GM23338 (cell line): ENCODE measurements around the gene CHCHD6. TPM values are rescaled to one million over a fixed set of nuclear protein-coding genes. Genes with fewer than 3 reads are reported as not detected.

Source experiments
- ATAC-seq: fragments of 200-7000 bp; cut with Tn5 transposase; 3 replicates; pipeline ENCODE4 v1.9.1; 2020
- DNase-seq: peaks from one replicate; pipeline ENCODE4 v3.0.0-alpha.2; 2015; ENCODE audit warnings: low spot score
- H2AFZ ChIP-seq: fragments of 200-600 bp; sonication (generic); 2 replicates; pipeline ENCODE4 v1.8.0; 2016; ENCODE audit warnings: antibody characterized with exemption, mild to moderate bottlenecking, moderate library complexity
- H3F3A ChIP-seq: fragments of 200-600 bp; sonication (generic); replicated peaks from 2 replicates; pipeline ENCODE4 v1.8.0; 2017; ENCODE audit warnings: antibody characterized with exemption, mixed run types, low read depth
- H3K27ac ChIP-seq: fragments of 200-600 bp; sonication (generic); 2 replicates; pipeline ENCODE4 v1.6.1; 2016; ENCODE audit warnings: low read depth
- H3K27me3 ChIP-seq: fragments of 200-600 bp; sonication (generic); 2 replicates; pipeline ENCODE4 v1.8.0; 2016; ENCODE audit warnings: mild to moderate bottlenecking, mixed run types, moderate library complexity; ENCODE audit not compliant: insufficient read depth
- H3K36me3 ChIP-seq: fragments of 200-600 bp; sonication (generic); 2 replicates; pipeline ENCODE4 v1.8.0; 2016; ENCODE audit warnings: mild to moderate bottlenecking; ENCODE audit not compliant: insufficient read depth
- H3K4me1 ChIP-seq: fragments of 200-600 bp; sonication (generic); 2 replicates; pipeline ENCODE4 v1.8.0; 2016; ENCODE audit warnings: mild to moderate bottlenecking, moderate library complexity; ENCODE audit not compliant: insufficient read depth
- H3K4me2 ChIP-seq: fragments of 200-600 bp; sonication (generic); 2 replicates; pipeline ENCODE4 v1.7.1; 2017; ENCODE audit warnings: mixed run types
- H3K4me3 ChIP-seq: fragments of 200-600 bp; sonication (generic); 2 replicates; pipeline ENCODE4 v1.6.1; 2016; ENCODE audit warnings: mixed run types
- H3K79me2 ChIP-seq: fragments of 200-600 bp; sonication (generic); replicated peaks from 2 replicates; pipeline ENCODE4 v1.8.0; 2017; ENCODE audit warnings: mild to moderate bottlenecking; ENCODE audit not compliant: insufficient read depth
- H3K9me2 ChIP-seq: fragments of 200-600 bp; sonication (generic); 2 replicates; pipeline ENCODE4 v1.8.0; 2017; ENCODE audit not compliant: insufficient read depth
- H4K20me1 ChIP-seq: fragments of 200-600 bp; sonication (generic); replicated peaks from 2 replicates; pipeline ENCODE4 v1.8.0; 2017; ENCODE audit warnings: mild to moderate bottlenecking; ENCODE audit not compliant: insufficient read depth
- H3K27ac Mint-ChIP-seq: 2 replicates; pipeline ENCODE4 v1.8.0; 2020; ENCODE audit warnings: inconsistent platforms, mild to moderate bottlenecking, moderate library complexity, mixed read lengths
- H3K27me3 Mint-ChIP-seq: 3 replicates; pipeline ENCODE4 v1.8.0; 2022; ENCODE audit warnings: low read depth, mild to moderate bottlenecking, moderate library complexity, mixed read lengths, inconsistent platforms; ENCODE audit not compliant: insufficient read depth, poor library complexity
- H3K36me3 Mint-ChIP-seq: 3 replicates; pipeline ENCODE4 v1.8.0; 2021; ENCODE audit warnings: low read depth, mild to moderate bottlenecking, inconsistent platforms, moderate library complexity, mixed read lengths
- H3K4me1 Mint-ChIP-seq: 3 replicates; pipeline ENCODE4 v1.8.0; 2020; ENCODE audit warnings: mild to moderate bottlenecking, inconsistent platforms, mixed read lengths
- H3K4me3 Mint-ChIP-seq: 3 replicates; pipeline ENCODE4 v1.8.0; 2021; ENCODE audit warnings: moderate library complexity, mild to moderate bottlenecking, inconsistent platforms, mixed read lengths
- H3K9me3 Mint-ChIP-seq: 3 replicates; pipeline ENCODE4 v1.8.0; 2020; ENCODE audit warnings: moderate library complexity, mild to moderate bottlenecking, inconsistent platforms, mixed read lengths
- CREB1 ChIP-seq: fragments of 250-450 bp; sonication (Bioruptor Pico); IDR thresholded peaks from 2 replicates; pipeline ENCODE4 v1.5.0; 2020; ENCODE audit warnings: low read depth, mild to moderate bottlenecking, moderate library complexity
- EZH2 ChIP-seq: fragments of 200-600 bp; sonication (generic); IDR thresholded peaks from one replicate; pipeline ENCODE4 v1.8.0; 2017; ENCODE audit warnings: antibody characterized with exemption, mild to moderate bottlenecking, low read depth; ENCODE audit not compliant: unreplicated experiment
- JUNB ChIP-seq: IDR thresholded peaks from one replicate; pipeline ENCODE4 v1.6.1; 2016; ENCODE audit warnings: antibody characterized with exemption; ENCODE audit not compliant: unreplicated experiment
- NANOG ChIP-seq: IDR thresholded peaks from 2 replicates; pipeline ENCODE4 v1.6.1; 2016; ENCODE audit warnings: antibody characterized with exemption, borderline replicate concordance
- POLR2AphosphoS5 ChIP-seq: IDR thresholded peaks from 2 replicates; pipeline ENCODE4 v1.6.1; 2016; ENCODE audit warnings: antibody characterized with exemption, low read depth
- REST ChIP-seq: IDR thresholded peaks from one replicate; pipeline ENCODE4 v1.6.1; 2018; ENCODE audit warnings: antibody characterized with exemption; ENCODE audit not compliant: unreplicated experiment
- STAT1 ChIP-seq: IDR thresholded peaks from one replicate; pipeline ENCODE4 v1.6.1; 2016; ENCODE audit warnings: antibody characterized with exemption; ENCODE audit not compliant: unreplicated experiment
- ZNF114 ChIP-seq: fragments of 250-450 bp; sonication (Bioruptor Pico); IDR thresholded peaks from 2 replicates; pipeline ENCODE4 v1.5.0; 2020; ENCODE audit warnings: mild to moderate bottlenecking, moderate library complexity
- ZNF331 ChIP-seq: fragments of 250-450 bp; sonication (Bioruptor Pico); IDR thresholded peaks from 2 replicates; pipeline ENCODE4 v1.5.0; 2020; ENCODE audit warnings: low read depth, mild to moderate bottlenecking, moderate library complexity
- ZNF462 ChIP-seq: fragments of 250-450 bp; sonication (Bioruptor Pico); IDR thresholded peaks from 2 replicates; pipeline ENCODE4 v1.5.0; 2020; ENCODE audit warnings: mild to moderate bottlenecking, moderate library complexity
- polyA plus RNA-seq: library from polyadenylated mRNA; unstranded; fragments of >200 nt; fragmentation: Nextera tagmentation; extraction: Ambion mirVana; gene quantifications from 2 replicates; pipeline ENCODE4 v1.2.1, GENCODE V29; 2016
- total RNA-seq: library from RNA; depleted of rRNA; stranded (reverse); fragments of >200 nt; shearing (Covaris generic); gene quantifications from 2 replicates; pipeline ENCODE4 v1.2.3, GENCODE V29; 2014

CHCHD6 gene
- total and polyA plus RNA-seq, 2 experiments from 2014 or later, result 28.8 to 43.0 TPM

- TF ChIP-seq ZNF462 (CRISPR knock-in tag), result no peak
- TF ChIP-seq NANOG, result no peak
- TF ChIP-seq REST, result no peak
Measured at GRCh38 chr3:126677862-126678503, 26.1 kb upstream of the CHCHD6 start (continued).

GRCh38 chr3:126678693-126679317, 25.2 kb upstream of the CHCHD6 start:
- peak; percentile 46 for DNase-seq
- H4K20me1 ChIP-seq, result no peaks in the 10 kb centered on the region
- no peaks in the 10 kb centered on the region for H3K9me2 ChIP-seq
- Mint-ChIP-seq H3K27ac (no peak overlapping the region), H3K9me3 (no peaks in the 10 kb centered on the region; the same call in 2 of the 3 replicates), H3K4me3 (peak overlapping the region; percentile 59; the same call in 2 of the 3 replicates), H3K36me3 (no peaks in the 10 kb centered on the region), H3K27me3 (peaks cover 21% of the 10 kb centered on the region), H3K4me1 (peaks cover 23% of the 10 kb centered on the region; the same call in 2 of the 3 replicates)
- H3K4me1 ChIP-seq, result peaks cover 11% of the 10 kb centered on the region
- peak; percentile 52 for ATAC-seq
- H3F3A ChIP-seq, result no peaks in the 10 kb centered on the region
- H3K4me3 ChIP-seq, result peak overlapping the region; percentile 44; the same call in 1 of the 2 replicates
- H3K4me2 ChIP-seq, result peak overlapping the region; percentile 78
- peak overlapping the region; percentile 98 for H2AFZ ChIP-seq
- no peak overlapping the region for H3K27ac ChIP-seq
- no peaks in the 10 kb centered on the region for H3K36me3 ChIP-seq
- peaks cover 22% of the 10 kb centered on the region for H3K27me3 ChIP-seq
- no peaks in the 10 kb centered on the region for H3K79me2 ChIP-seq
- TF ChIP-seq ZNF114, result no peak
- TF ChIP-seq STAT1, result no peak
- no peak for TF ChIP-seq NANOG
- no peak for TF ChIP-seq REST
- TF ChIP-seq POLR2AphosphoS5, result no peak
- TF ChIP-seq JUNB, result no peak
- no peak for TF ChIP-seq CREB1
- TF ChIP-seq ZNF331, result no peak
- TF ChIP-seq EZH2, result no peak
